Measurements from ENCODE around the gene SERTM2.
A peak's percentile ranks its signal among the peaks of the same experiment; 100 is the strongest.

DNA sequence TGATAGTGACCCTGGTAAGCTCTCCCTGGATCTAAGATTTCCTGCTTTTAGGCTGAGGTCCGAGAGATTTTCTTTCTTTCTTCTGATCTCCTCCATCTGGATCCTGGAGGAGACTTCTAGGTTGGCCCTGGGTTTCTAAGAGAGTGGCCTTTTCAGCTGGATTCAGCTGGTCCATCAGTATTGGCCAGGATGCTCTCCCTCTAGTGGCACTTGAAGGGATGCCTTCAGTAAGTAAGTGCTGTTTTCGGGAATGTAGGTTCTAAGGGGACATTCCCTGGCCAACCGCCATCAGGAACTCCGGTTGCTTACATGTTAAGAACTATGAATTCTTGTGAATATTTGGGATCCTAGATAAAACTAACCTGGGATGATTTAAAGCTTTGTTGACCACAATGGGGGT is 56.9 kb downstream of the SERTM2 start:
- TF ChIP-seq, protein P1, sequence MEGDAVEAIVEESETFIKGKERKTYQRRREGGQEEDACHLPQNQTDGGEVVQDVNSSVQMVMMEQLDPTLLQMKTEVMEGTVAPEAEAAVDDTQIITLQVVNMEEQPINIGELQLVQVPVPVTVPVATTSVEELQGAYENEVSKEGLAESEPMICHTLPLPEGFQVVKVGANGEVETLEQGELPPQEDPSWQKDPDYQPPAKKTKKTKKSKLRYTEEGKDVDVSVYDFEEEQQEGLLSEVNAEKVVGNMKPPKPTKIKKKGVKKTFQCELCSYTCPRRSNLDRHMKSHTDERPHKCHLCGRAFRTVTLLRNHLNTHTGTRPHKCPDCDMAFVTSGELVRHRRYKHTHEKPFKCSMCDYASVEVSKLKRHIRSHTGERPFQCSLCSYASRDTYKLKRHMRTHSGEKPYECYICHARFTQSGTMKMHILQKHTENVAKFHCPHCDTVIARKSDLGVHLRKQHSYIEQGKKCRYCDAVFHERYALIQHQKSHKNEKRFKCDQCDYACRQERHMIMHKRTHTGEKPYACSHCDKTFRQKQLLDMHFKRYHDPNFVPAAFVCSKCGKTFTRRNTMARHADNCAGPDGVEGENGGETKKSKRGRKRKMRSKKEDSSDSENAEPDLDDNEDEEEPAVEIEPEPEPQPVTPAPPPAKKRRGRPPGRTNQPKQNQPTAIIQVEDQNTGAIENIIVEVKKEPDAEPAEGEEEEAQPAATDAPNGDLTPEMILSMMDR (IDR thresholded peaks at IDR 0.05) = peak; percentile 31 to 68 (median 56)
- TF ChIP-seq POLR2A (IDR thresholded peaks at IDR 0.05) = no peak
